HG03342 (cell line): ENCODE data around the gene CD180.

Experiments used
- ATAC-seq: cut with Tn5 transposase; IDR thresholded peaks from one replicate; pipeline ENCODE4 v1.9.1; 2021; ENCODE audit warnings: mild to moderate bottlenecking, moderate library complexity; ENCODE audit not compliant: unreplicated experiment

Gene CD180

GRCh38 chr5:67196537-67197059 lies at the start of gene CD180:
Gene CD180, minus strand, starts transcription at chr5:67196799. Its CDS starts 158 bp downstream, at chr5:67196641.
- no peak for ATAC-seq

- ATAC-seq = no peak
Observed at GRCh38 chr5:67246108-67246507, 49.5 kb upstream of the CD180 start.

- ATAC-seq = no peak
Observed at GRCh38 chr5:67245259-67245846, 48.8 kb upstream of the CD180 start.

- no peak for ATAC-seq
Observed at GRCh38 chr5:67244345-67244793, 47.8 kb upstream of the CD180 start.

GRCh38 chr5:67243944-67244343 lies 47.3 kb upstream of the CD180 start:
- ATAC-seq = no peak

GRCh38 chr5:67243349-67243748 lies 46.8 kb upstream of the CD180 start:
- no peak for ATAC-seq

GRCh38 chr5:67241326-67241725 lies 44.7 kb upstream of the CD180 start:
- no peak for ATAC-seq

GRCh38 chr5:67240846-67241245 lies 44.2 kb upstream of the CD180 start:
- no peak for ATAC-seq

- ATAC-seq = no peak
Observed at GRCh38 chr5:67240065-67240464, 43.5 kb upstream of the CD180 start.

- ATAC-seq = no peak
Observed at GRCh38 chr5:67238191-67238590, 41.6 kb upstream of the CD180 start.

- no peak for ATAC-seq
Observed at GRCh38 chr5:67235399-67236110, 39.0 kb upstream of the CD180 start.

- no peak for ATAC-seq
Observed at GRCh38 chr5:67234671-67235176, 38.1 kb upstream of the CD180 start.

GRCh38 chr5:67233075-67233474 lies 36.5 kb upstream of the CD180 start:
- no peak for ATAC-seq

GRCh38 chr5:67223211-67223610 lies 26.6 kb upstream of the CD180 start:
- no peak for ATAC-seq

GRCh38 chr5:67222243-67223025 lies 25.8 kb upstream of the CD180 start:
- peak; percentile 31 for ATAC-seq

GRCh38 chr5:67221487-67222242 lies 25.1 kb upstream of the CD180 start:
- peak; percentile 83 for ATAC-seq

- ATAC-seq = no peak
Observed at GRCh38 chr5:67216564-67216963, 20.0 kb upstream of the CD180 start.

GRCh38 chr5:67215519-67216471 lies 19.2 kb upstream of the CD180 start:
- ATAC-seq = peak; percentile 100

- no peak for ATAC-seq
Observed at GRCh38 chr5:67214707-67215447, 18.3 kb upstream of the CD180 start.
